HG02885 (cell line): ENCODE data around the gene SRA1.

Experiments used
- ATAC-seq: cut with Tn5 transposase; IDR thresholded peaks from one replicate; pipeline ENCODE4 v1.9.1; 2021; ENCODE audit warnings: mild to moderate bottlenecking; ENCODE audit not compliant: unreplicated experiment, poor library complexity

SRA1 gene

DNA sequence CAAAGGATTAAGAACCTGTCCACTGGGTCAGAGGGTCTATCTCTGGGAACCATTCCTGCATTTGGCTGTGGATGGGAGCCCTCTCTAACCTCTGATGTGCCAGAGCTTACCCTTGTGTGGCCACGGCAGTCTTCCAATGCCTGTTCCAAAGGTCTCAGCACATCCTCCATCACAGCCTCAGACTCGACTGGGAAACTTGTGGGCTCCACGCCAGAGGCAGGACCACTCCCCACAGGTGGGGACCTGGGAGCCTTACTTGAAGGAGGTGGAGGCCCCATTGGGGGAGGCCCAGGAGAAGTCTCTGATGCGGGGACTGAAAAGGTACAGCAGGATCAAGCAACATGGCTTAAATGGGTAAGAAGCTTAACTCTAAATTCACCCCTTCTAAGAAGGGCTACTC is 5.4 kb downstream of the SRA1 start:
- ATAC-seq = no peak

DNA sequence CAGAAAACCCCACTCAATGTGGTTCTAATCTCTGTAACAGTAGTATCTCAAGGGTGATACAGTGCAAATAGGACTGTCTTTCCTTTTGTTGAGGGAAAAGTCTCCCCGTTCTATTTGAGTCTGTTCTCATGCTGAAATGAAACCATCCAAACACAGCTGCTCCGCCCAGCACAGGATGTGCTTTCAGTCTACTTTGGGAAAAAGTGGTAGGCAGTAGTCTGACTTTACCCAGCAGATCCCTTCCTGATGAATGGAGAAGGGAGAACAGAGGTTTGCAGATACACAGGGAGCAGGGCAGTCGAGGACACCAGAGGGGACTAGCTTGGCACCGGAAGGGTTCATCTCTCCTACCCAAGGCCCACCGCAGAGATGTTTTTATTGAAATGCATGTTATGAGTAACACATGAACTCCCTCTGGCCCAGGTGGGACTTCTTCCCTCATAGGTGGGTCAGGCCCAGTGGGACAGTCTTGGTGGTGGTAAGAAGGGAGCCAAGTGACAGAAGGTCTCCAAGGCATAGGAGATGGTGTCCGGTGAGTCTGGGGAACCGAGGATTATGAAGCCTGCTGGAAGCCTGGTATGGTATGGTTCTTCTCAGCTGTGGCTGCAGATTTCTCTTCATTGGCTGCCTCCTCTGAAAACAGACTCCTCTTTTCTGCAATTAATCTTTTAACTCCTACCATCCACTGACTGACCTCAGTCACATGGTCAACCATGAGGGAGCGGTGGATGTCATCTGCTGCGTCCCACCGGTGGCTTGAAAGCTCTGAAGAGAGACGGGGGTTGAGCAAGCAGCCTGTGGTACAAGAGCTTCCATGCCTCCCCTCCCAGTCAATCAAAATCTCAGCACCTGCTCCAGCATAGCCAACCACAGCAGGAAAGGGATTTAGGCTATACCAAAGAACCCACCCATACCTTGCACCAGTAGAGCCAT is 6.9 kb downstream of the SRA1 start:
- ATAC-seq = no peak

DNA sequence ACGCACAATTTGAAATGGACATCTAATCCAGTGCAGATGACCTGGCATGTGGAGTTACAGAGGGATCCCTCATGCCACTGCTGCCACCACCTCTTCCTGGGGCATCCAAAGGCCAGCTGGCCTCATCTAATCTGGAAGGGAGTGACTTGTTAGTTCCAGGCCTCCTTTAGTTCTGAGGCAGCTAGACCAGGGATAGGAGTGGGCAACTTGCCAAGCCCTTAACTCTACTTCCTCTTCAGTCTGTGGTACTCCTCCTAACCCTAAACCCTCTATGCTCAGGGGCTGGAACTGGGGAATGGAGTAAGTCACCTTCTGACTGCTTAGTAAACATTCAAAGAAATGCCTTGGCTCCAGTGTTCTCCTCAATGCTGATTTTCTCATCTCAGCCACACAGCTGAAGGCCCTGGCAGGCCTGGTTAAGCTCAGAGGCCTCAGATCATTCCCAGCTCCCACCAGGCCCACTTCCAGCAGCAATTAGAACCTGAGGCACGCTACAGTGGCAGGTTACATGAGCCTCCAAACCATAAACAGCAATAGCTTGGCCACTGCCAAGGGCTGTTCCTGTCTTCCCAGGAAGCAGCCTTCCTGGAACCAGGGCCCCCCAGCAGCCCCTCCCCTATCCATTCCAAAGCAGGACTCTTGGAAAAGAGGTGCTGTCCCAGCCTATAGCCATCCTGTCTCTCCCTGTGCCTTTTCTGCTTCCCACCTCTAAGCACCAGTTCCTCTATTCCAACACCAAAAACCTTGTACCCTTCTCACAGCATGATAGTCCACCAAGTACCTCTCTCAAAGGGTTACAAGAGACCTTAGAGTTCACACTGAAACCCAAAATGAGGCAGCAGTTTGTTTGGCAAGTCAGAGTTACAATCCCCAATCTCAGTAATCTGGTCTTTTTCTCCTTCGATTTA is 7.8 kb downstream of the SRA1 start:
- no peak for ATAC-seq

DNA sequence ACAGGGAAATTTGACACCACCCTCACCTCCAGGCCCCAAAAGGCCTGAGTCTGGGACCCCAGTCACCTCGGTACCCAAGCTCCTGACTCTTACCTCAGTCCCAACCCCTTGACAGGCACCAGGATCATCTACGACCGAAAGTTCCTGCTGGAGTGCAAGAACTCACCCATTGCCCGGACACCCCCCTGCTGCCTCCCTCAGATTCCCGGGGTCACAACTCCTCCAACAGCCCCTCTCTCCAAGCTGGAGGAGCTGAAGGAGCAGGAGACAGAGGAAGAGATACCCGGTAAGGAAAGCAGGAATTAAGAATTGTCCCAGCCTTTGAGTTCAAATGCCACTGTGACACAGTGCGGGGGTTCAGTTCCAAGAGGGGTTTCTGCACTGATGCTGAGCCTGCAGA is 8.5 kb downstream of the SRA1 start:
- no peak for ATAC-seq

DNA sequence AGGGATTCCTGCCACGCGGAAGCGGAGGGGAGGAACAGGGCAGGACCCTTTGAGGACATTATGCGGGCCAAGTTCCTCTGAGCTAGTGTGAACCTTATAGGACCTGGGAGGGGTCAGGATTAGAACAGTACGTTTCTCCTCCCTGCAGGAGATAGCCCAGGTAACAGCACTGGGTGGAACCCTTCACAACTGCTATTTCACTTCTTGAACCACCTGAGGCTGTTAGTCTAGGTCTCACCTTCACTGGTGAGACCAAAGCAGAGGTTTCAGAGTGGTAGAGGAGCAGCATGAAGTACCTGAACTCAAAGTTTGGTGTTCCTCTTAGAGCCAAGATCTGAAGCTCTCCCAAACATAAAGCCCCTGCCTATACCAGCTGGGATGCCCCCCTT is 9.0 kb downstream of the SRA1 start:
- no peak for ATAC-seq

DNA sequence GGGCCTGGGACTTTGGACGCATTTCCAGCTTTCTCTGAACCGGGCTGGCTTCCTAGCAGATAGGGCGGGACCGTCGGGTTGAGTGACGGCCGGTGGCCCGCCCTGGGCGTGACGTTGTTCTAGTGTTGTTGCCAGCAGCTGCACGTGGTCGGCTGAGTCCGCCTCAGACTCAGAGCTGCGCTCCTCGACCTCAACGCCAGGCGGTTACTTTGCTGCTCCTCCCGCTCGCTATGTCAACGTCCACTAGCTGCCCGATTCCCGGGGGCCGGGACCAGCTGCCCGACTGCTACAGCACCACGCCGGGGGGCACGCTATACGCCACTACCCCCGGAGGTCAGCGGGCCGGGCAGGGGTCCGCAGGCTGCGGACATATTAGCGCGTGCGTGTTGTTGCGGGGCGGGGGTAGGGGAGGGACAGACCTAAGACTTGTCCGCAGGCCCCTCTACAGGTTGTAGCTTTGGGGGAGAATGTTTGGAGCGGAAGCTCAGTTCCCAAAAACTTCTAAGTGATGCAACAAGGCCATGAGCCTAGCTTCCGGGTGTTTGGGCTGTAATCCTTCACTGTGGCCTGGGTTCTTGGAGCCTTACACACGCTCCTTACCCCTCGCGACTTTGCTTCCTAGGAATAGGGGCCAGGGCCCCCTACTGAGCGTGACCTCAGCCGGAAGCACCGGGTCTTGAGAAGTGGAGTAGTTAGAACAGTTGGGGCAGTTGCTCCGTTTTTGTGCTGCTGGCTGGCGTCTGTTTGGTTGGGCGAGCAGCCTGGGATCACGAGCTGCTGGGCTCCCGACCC is 9.6 kb downstream of the SRA1 start, which contains the start of gene EIF4EBP3:
TSS of gene EIF4EBP3 (plus strand) at position 155 of the 792 bp plus-strand sequence. CDS start at position 231, 76 bp downstream.
- ATAC-seq = peak; percentile 99

DNA sequence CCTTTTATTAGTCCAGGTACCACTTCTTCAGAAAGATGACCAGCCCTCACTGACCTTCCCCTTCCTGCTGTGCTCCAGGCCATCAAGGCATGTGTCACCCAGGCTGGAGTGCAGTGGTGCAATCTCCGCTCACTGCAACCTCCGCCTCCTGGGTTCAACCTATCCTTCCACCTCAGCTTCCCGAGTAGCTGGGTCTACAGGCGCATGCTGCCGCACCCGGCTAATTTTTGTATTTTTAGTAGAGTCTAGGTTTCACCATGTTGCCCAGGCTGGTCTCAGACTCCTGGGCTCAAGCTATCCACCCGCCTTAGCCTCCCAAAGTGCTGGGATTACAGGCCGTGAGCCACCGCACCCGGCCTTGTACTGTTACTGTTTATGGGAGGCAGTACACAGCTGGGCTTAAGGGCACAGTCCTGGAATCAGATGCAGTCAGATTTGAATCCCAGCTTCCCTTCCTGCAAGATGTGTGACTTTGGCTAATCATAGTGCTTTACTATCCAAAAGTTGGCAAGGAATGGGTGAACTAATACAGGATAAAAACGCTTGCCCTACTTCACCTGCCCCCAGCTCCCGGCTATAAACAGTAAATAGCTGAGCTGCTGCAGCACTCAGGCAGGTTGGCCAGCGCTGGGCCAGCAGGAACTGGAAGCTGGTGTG is 10.3 kb downstream of the SRA1 start:
- ATAC-seq = no peak

DNA sequence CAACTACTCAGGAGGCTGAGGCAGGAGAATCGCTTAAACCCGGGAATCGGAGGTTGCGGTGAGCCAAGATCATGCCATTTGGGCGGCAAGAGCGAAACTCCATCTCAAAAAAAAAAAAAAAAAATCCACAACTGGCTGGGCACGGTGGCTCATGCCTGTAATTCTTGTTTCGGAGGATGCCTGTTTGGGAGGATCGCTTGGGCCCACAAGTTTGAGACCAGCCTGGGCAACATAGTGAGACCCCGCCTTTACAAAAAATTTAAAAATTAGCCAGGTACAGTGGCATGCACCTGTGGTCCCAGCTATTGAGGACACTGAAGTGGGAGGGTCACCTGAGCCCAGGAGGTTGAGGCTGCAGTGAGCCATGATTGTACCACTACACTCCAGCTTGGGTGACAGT is 11.7 kb downstream of the SRA1 start:
- ATAC-seq = no peak

DNA sequence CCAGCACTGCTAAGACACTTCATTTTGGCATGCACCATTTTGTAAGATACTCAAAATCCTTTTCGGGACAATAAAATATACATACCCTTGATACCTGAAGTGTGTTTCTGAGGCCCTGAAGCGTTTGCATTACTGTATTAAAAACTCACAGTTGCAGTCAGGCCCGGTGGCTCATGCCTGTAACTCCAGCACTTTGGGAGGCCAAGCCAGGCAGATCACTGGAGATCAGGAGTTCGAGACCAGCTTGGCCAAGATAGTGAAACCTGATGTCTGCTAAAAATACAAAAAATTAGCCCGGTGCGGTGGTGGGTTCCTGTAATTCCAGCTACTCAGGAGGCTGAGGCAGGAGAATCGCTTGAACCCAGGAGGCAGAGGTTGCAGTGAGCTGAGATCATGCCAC is 12.3 kb downstream of the SRA1 start:
- ATAC-seq = no peak

DNA sequence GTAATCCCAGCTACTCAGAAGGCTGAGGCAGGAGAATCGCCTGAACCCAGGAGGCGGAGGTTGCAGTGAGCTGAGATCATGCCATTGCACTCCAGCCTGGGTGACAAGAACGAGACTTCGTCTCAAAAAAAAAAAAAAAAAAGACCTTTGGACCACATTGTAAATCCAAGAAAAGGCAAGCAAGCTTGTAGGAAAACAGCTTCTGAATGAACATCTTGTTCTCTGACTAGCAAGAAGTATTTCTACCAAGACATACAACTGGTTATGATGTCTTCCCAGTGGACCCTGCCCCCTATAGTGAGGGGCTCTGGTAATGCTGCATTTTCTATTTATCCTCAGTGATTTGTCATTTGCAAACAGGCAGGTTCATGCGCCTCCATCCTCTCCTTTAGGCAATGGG is 14.3 kb downstream of the SRA1 start:
- ATAC-seq = no peak

DNA sequence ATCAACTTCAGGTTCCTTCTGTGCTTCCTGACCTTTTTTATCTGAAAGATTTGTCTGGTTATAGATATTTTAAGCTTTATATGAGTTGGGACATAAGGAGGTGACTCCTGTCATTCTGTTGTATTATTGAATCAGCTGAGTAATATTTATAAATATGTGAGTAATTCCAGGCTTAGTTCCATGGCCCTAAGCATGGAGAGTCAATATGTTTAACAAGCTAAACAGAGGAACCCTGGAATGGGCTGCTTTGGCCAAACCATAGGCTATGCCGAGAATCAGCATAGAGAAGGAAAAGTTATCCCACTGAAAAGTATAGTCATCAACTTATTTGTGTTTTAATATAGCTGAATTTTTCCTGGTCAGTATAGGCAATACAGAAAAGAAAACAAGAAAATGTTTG is 17.0 kb downstream of the SRA1 start:
- ATAC-seq = no peak

DNA sequence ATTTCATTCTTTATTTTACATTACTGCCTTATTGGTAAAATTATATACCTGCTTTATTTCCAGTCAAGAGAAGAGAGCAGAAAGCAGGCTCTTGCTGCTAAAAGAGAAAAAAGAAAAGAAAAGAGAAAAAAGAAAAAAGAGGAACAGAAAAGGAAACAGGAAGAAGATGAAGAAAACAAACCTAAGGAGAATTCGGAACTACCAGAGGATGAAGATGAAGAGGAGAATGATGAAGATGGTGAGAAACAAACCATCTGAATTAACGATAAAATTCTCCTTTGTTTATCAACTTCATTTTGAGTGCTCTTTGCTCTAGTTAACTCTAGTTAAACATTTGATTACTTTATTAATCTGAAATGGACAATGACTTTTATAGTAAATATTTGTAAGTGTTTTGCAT is 33.3 kb downstream of the SRA1 start:
- no peak for ATAC-seq

DNA sequence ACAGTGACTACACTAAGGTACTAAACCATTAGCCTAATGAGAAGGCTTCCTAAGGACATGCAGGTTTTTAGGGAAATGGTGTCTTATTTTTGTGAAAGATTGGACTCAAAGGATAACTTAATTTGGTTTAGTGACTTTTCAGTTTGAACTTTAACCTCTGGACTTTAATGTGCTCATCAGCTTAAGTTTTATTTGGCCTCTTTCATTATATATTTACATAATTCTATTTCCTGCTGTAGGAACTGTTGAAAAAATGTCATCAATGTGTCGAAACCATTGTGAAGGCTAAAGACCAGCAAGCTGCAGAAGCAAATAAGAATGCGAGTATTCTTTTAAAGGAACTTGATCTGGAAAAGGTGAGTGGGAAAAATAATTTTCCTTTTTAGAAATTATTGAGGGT is 44.1 kb downstream of the SRA1 start:
- ATAC-seq = no peak

DNA sequence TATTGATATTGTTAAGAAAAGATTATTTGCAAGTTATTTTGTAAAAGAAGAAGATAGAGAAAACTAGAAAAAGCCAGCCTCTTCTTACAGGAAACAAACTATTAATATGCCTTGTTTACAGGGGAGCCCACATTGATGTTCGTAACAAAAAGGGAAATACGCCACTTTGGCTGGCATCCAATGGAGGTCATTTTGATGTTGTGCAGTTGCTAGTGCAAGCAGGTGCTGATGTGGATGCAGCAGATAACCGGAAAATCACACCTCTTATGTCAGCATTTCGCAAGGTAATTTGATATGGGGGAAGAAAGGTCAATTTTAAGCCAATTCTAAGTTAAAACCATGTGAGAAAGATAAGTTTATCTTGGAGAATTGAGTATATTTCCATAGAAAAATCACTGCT is 47.4 kb downstream of the SRA1 start:
- no peak for ATAC-seq

DNA sequence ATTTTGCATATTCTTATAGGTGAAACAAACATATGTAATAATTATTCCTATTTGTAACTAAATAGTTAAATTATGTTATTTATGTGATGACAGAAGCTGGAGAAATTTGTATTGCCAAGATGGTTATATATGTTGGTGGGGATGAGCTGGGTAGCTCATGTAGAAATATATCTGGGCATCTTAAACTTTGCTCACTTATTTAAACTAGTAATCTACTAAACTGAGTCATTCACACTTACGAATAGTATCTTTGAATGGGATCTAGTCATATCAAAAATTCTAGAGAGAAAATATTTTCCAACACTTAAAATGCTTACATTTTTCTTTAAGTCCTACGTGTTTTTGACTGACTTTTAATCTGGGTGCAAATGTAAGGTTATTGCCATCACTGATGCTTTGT is 54.4 kb downstream of the SRA1 start:
- no peak for ATAC-seq
